Skeletal muscle satellite cell (primary cell): ENCODE data around the gene TFAP2B.

ENCODE experiments used
- H3K27me3 ChIP-seq: 2 replicates; pipeline ENCODE4 v1.7.0; 2013; ENCODE audit warnings: low read length; ENCODE audit not compliant: control insufficient read depth, insufficient read depth
- H3K36me3 ChIP-seq: 2 replicates; pipeline ENCODE4 v1.7.0; 2013; ENCODE audit warnings: mild to moderate bottlenecking, control low read depth, low read length; ENCODE audit not compliant: insufficient read depth
- H3K4me1 ChIP-seq: 2 replicates; pipeline ENCODE4 v1.7.0; 2013; ENCODE audit warnings: low read length; ENCODE audit not compliant: control insufficient read depth, insufficient read depth
- H3K4me2 ChIP-seq: 2 replicates; pipeline ENCODE4 v1.7.0; 2013; ENCODE audit warnings: mild to moderate bottlenecking, low read length
- H3K4me3 ChIP-seq: 2 replicates; pipeline ENCODE4 v1.7.0; 2013; ENCODE audit warnings: low read length
- H3K9ac ChIP-seq: 2 replicates; pipeline ENCODE4 v1.7.0; 2013; ENCODE audit warnings: mild to moderate bottlenecking, low read depth, low read length, moderate library complexity
- H3K9me3 ChIP-seq: replicated peaks from 2 replicates; pipeline ENCODE4 v1.7.0; 2013; ENCODE audit warnings: mild to moderate bottlenecking, control low read depth, low read length

TFAP2B gene

GRCh38 chr6:50850223-50851048 lies 31.8 kb downstream of the TFAP2B start:
- H3K27me3 ChIP-seq: peaks cover 34% of the 10 kb centered on the region

DNA sequence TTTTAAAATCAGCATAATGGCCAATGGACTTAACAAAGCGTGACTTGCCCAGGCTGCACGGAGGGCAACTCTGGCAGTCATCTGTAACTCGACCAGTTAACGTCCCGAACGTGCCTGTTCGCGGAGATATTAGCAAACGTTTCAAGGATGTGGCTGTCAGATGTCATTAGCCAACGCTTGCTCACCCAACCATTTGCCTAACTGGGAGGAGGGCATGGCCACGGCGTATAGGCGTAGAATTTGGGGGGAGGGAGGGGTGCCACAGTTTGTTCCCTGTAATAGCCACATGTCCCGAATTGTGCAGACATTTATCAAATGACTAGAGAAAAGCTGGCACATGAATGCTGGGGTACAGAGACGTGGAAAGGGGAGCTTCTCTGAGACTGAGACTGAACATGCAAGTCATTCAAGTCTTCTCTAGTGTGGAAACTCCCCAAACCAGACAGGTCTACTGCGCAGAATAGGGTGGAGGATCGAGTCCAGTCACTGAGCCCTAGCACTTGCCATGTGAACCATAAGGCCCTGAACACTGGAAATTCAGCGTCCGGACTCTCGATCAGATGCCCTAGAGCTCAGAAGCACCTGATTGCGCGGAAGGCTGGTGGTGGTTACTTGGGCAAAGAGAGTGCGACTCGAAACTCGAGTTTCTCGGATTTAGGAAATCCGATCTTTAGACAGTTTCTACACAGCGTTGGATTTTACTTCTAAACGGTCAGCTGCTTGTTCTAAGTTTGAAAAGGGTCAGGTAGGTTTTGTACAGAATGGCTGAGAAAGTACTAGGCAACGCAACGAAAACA lies 32.6 kb downstream of the TFAP2B start:
- Histone ChIP-seq H3K4me3 (no peak overlapping the region), H3K9me3 (no peaks in the 10 kb centered on the region), H3K9ac (no peak overlapping the region), H3K36me3 (no peaks in the 10 kb centered on the region), H3K4me2 (peak overlapping the region; percentile 69), H3K4me1 (peaks cover 6% of the 10 kb centered on the region), H3K27me3 (peaks cover 31% of the 10 kb centered on the region)

More at GRCh38 chr6:50850223-50851048, 31.8 kb downstream of the TFAP2B start:
- Histone ChIP-seq H3K4me3 (peak overlapping the region; percentile 61), H3K36me3 (no peaks in the 10 kb centered on the region), H3K4me1 (peaks cover 6% of the 10 kb centered on the region), H3K9me3 (no peaks in the 10 kb centered on the region), H3K9ac (peak overlapping the region; percentile 55), H3K4me2 (peak overlapping the region; percentile 69)

DNA sequence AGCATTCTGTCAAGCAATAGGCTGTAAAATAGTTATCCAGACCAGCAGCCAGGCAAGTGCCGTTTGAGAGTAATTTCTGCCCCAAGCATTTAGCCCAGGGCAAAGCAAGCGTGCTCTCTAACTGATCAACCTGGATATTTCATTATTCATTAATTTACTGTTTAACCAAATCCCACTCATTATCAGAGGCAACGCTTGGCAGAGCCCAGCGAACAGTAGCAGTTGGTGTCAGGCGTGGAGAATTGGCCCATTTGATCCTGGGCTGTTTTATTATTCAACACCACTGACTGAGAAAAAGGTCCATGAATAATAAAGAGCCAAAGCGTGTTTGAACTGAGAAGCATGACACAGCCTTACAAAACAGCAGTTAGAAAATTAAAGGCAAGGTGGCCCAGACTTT lies 35.3 kb downstream of the TFAP2B start:
- H3K4me1 ChIP-seq: peaks cover 6% of the 10 kb centered on the region
- no peak overlapping the region for H3K9ac ChIP-seq
- no peaks in the 10 kb centered on the region for H3K9me3 ChIP-seq
- peaks cover 10% of the 10 kb centered on the region for H3K27me3 ChIP-seq
- no peak overlapping the region for H3K4me3 ChIP-seq
- no peaks in the 10 kb centered on the region for H3K36me3 ChIP-seq
- no peak overlapping the region for H3K4me2 ChIP-seq

DNA sequence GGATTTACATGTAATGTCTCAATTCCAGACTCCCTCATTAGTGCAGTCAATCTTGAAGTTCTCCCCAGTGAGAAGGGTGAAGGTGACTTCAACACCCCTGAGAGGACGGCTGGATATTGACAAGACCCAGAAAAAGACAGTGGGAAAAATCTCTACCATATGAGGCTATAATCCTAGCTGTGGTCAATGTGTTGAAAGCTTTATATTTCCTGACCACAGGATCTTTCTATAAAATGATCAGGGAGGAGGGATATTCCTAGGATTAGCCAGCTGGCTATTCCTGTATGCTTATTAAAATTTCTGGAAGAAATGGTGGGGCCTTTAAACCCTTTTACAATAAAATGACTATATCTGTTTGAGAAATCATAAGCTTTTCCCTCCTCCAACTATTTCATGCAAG lies 43.0 kb downstream of the TFAP2B start:
- H3K4me1 ChIP-seq: no peaks in the 10 kb centered on the region
- H3K9ac ChIP-seq: no peak overlapping the region
- H3K4me3 ChIP-seq: no peak overlapping the region
- H3K4me2 ChIP-seq: no peak overlapping the region
- H3K9me3 ChIP-seq: no peaks in the 10 kb centered on the region
- H3K27me3 ChIP-seq: no peaks in the 10 kb centered on the region
- H3K36me3 ChIP-seq: no peaks in the 10 kb centered on the region

DNA sequence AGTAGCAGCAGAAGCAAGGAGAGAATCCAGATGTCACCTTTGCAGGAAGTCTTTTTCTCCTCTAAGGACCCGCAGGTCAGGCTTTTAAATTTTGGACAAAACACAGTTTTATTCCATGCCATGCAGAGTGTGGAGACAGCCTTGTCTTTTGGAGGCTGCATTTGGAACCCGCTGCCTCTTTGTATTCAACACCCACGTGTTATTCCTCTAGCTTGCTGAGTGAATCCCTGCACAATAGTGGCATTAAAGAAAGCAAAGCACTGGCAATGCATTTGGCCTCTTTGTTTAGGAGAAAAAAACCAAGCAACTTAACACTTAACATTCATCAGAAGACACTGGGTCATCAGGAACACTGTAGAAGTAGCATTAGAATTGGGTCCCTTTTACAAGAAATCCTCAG lies 43.5 kb downstream of the TFAP2B start:
- no peaks in the 10 kb centered on the region for H3K36me3 ChIP-seq
- no peak overlapping the region for H3K9ac ChIP-seq
- no peaks in the 10 kb centered on the region for H3K9me3 ChIP-seq
- no peak overlapping the region for H3K4me2 ChIP-seq
- no peak overlapping the region for H3K4me3 ChIP-seq
- H3K27me3 ChIP-seq: no peaks in the 10 kb centered on the region
- no peaks in the 10 kb centered on the region for H3K4me1 ChIP-seq

DNA sequence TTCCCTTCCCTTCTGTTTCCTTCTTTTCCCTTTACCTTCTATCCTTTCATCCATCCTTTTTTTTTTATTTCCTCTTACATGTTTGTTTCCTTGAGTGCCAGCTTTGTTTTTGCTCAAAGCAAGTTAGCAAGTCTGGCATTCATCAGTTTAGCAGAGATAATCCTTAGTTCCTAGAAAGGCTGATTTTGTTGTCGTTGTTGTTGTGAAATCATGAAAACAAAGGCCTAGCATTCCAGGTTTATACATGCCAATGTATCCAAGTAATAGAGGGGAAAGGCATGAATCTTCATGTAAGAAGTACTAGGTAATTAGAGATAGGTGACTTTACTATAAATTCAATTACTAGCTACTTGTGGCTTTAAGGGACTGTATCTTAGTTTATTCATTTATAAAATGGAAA lies 45.9 kb downstream of the TFAP2B start:
- Histone ChIP-seq H3K27me3 (no peaks in the 10 kb centered on the region), H3K36me3 (no peaks in the 10 kb centered on the region), H3K4me3 (no peak overlapping the region), H3K9me3 (no peaks in the 10 kb centered on the region), H3K4me1 (no peaks in the 10 kb centered on the region), H3K4me2 (no peak overlapping the region), H3K9ac (no peak overlapping the region)

- Histone ChIP-seq H3K27me3 (no peaks in the 10 kb centered on the region), H3K4me2 (no peak overlapping the region), H3K9me3 (no peaks in the 10 kb centered on the region), H3K36me3 (no peaks in the 10 kb centered on the region), H3K4me1 (no peaks in the 10 kb centered on the region), H3K4me3 (no peak overlapping the region), H3K9ac (no peak overlapping the region)
Measured at GRCh38 chr6:50868466-50868865, 49.8 kb downstream of the TFAP2B start.

DNA sequence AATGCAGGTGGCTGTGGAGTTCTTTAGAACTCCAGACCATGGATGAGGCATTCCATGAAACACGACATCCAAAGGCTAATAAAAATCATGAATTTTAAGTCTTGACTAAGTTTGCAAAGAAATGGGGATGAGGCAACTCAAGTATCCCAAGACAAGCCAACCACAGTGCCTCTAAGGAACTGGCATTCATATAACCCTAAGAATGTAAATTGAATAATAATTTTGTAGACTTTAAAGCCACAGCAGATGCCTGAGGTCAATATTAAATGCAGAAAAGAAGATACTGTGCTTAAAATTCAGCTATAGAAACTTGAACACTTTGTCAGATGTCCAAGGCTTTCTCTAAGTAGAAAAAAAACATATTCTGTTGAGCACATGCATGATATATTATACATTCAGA lies 54.5 kb downstream of the TFAP2B start:
- Histone ChIP-seq H3K4me2 (no peak overlapping the region), H3K4me3 (no peak overlapping the region), H3K27me3 (no peaks in the 10 kb centered on the region), H3K9me3 (no peaks in the 10 kb centered on the region), H3K4me1 (no peaks in the 10 kb centered on the region), H3K36me3 (no peaks in the 10 kb centered on the region), H3K9ac (no peak overlapping the region)

- H3K36me3 ChIP-seq: no peaks in the 10 kb centered on the region
- no peaks in the 10 kb centered on the region for H3K27me3 ChIP-seq
- peaks cover 7% of the 10 kb centered on the region for H3K4me1 ChIP-seq
- no peaks in the 10 kb centered on the region for H3K9me3 ChIP-seq
- H3K4me2 ChIP-seq: no peak overlapping the region
- H3K9ac ChIP-seq: no peak overlapping the region
- H3K4me3 ChIP-seq: no peak overlapping the region
Measured at GRCh38 chr6:50884364-50884763, 65.7 kb downstream of the TFAP2B start.

GRCh38 chr6:50887112-50887511 lies 68.4 kb downstream of the TFAP2B start:
- H3K27me3 ChIP-seq: no peaks in the 10 kb centered on the region
- H3K4me2 ChIP-seq: no peak overlapping the region
- no peaks in the 10 kb centered on the region for H3K9me3 ChIP-seq
- H3K9ac ChIP-seq: no peak overlapping the region
- H3K4me1 ChIP-seq: peaks cover 8% of the 10 kb centered on the region
- H3K36me3 ChIP-seq: no peaks in the 10 kb centered on the region
- H3K4me3 ChIP-seq: no peak overlapping the region

GRCh38 chr6:50889497-50889896 lies 70.8 kb downstream of the TFAP2B start:
- H3K27me3 ChIP-seq: no peaks in the 10 kb centered on the region
- no peaks in the 10 kb centered on the region for H3K36me3 ChIP-seq
- no peaks in the 10 kb centered on the region for H3K9me3 ChIP-seq
- no peak overlapping the region for H3K9ac ChIP-seq
- H3K4me1 ChIP-seq: peaks cover 8% of the 10 kb centered on the region
- no peak overlapping the region for H3K4me2 ChIP-seq
- no peak overlapping the region for H3K4me3 ChIP-seq
